PC-9 (cell line): Measurements from ENCODE around the gene VDAC2. TPM values are rescaled to one million over a fixed set of nuclear protein-coding genes. Genes with fewer than 3 reads are reported as not detected.
A peak's percentile ranks its signal among the peaks of the same experiment; 100 is the strongest.

Experiments used
- BruUV-seq: library from RNA; stranded (reverse); fragments of 400-500 nt; replicated peaks from 2 replicates; lab custom pipeline; 2021; lab: Mats Ljungman, UMichigan
- CTCF ChIA-PET: fragments of 300-600 bp; sonication (Branson Sonifier 250); formaldehyde crosslinking; loops from one replicate; lab custom pipeline; 2022; ENCODE audit warnings: antibody characterized with exemption; lab: Charles Lee
- POLR2A ChIA-PET: fragments of 300-600 bp; sonication (Branson Sonifier 250); formaldehyde crosslinking; loops from one replicate; lab custom pipeline; 2022; ENCODE audit warnings: antibody characterized with exemption; ENCODE audit not compliant: unreplicated experiment; lab: Charles Lee
- DNase-seq, 2 experiments: peaks; one replicate each; pipeline versions ENCODE4 v3.0.0 to v3.0.0-alpha.2; 2015 to 2022; ENCODE audit warnings: mixed read lengths in 1 of 2
- H2AFZ ChIP-seq: fragments of 200-600 bp; sonication (generic); 2 replicates; pipeline ENCODE4 v1.8.1; 2017; ENCODE audit warnings: antibody characterized with exemption
- H3F3A ChIP-seq: fragments of 200-600 bp; sonication (generic); 2 replicates; pipeline ENCODE4 v1.8.1; 2017; ENCODE audit warnings: antibody characterized with exemption, mild to moderate bottlenecking, low read depth; ENCODE audit not compliant: insufficient read depth
- H3K27ac ChIP-seq: fragments of 200-600 bp; sonication (generic); 2 replicates; pipeline ENCODE4 v1.6.1; 2016; ENCODE audit warnings: mixed run types
- H3K27me3 ChIP-seq: fragments of 200-600 bp; sonication (generic); 2 replicates; pipeline ENCODE4 v1.6.1; 2016; ENCODE audit warnings: low read depth, mixed run types; ENCODE audit not compliant: insufficient read depth
- H3K36me3 ChIP-seq: fragments of 200-600 bp; sonication (generic); 2 replicates; pipeline ENCODE4 v1.6.1; 2016; ENCODE audit warnings: low read depth, mixed run types
- H3K4me1 ChIP-seq: fragments of 200-600 bp; sonication (generic); replicated peaks from 2 replicates; pipeline ENCODE4 v1.6.1; 2016; ENCODE audit warnings: mixed run types; ENCODE audit not compliant: insufficient read depth
- H3K4me2 ChIP-seq: fragments of 200-600 bp; sonication (generic); 2 replicates; pipeline ENCODE4 v1.6.1; 2017; ENCODE audit warnings: mixed run types
- H3K4me3 ChIP-seq: fragments of 200-600 bp; sonication (generic); 2 replicates; pipeline ENCODE4 v1.6.1; 2016; ENCODE audit warnings: mixed run types
- H3K79me2 ChIP-seq: fragments of 200-600 bp; sonication (generic); 2 replicates; pipeline ENCODE4 v1.6.1; 2017; ENCODE audit warnings: low read depth, mixed run types
- H3K9me2 ChIP-seq: fragments of 200-600 bp; sonication (generic); 2 replicates; pipeline ENCODE4 v1.8.1; 2017; ENCODE audit warnings: mild to moderate bottlenecking; ENCODE audit not compliant: insufficient read depth
- H3K9me3 ChIP-seq: fragments of 200-600 bp; sonication (generic); 2 replicates; pipeline ENCODE4 v1.8.1; 2016; ENCODE audit warnings: low read depth; ENCODE audit not compliant: insufficient read depth
- H4K20me1 ChIP-seq: fragments of 200-600 bp; sonication (generic); 2 replicates; pipeline ENCODE4 v1.8.1; 2017; ENCODE audit not compliant: insufficient read depth
- CTCF ChIP-seq: fragments of 200-600 bp; sonication (generic); conservative IDR thresholded peaks from 2 replicates; pipeline ENCODE4 v1.6.1; 2017; ENCODE audit warnings: mixed run types, antibody characterized with exemption, mild to moderate bottlenecking, moderate library complexity
- EZH2 ChIP-seq: fragments of 200-600 bp; sonication (generic); IDR thresholded peaks from 2 replicates; pipeline ENCODE4 v1.8.0; 2017; ENCODE audit warnings: antibody characterized with exemption, low read depth
- intact Hi-C: fragments of 100-400 bp; cut with micrococcal nuclease; formaldehyde crosslinking; loops from one replicate; pipeline ENCODE4 v1.10.0; 2022; ENCODE audit not compliant: unreplicated experiment
- total RNA-seq: library from RNA; stranded (reverse); gene quantifications from 2 replicates; pipeline ENCODE4 v1.2.3, GENCODE V29; 2021

Gene VDAC2
- total RNA-seq, 1 experiment from 2014 or later: 243 TPM

GRCh38 chr10:75223507-75223906 lies 12.9 kb downstream of the VDAC2 start:
- no peak for TF ChIP-seq CTCF
- TF ChIP-seq EZH2: no peak
- H3K36me3 ChIP-seq: peaks cover 54% of the 10 kb centered on the region
- no TSS peak for BruUV-seq
- peaks cover 88% of the 10 kb centered on the region for H3F3A ChIP-seq
- 0 out of 2 replicates have a peak overlapping the region, but pooled peaks have one; percentile 16 for H3K4me3 ChIP-seq
- no peak overlapping the region for H2AFZ ChIP-seq
- intact Hi-C loops: no loop called here
- peaks cover 88% of the 10 kb centered on the region for H3K79me2 ChIP-seq
- no peaks in the 10 kb centered on the region for H3K27me3 ChIP-seq
- POLR2A ChIA-PET: interaction anchor here (0.6 to 0.7 kb wide), 3 partner anchors 12 to 97 kb away, joined by 3 read pairs; no protein-coding TSS in a partner anchor
- peak overlapping the region; percentile 70 for H3K4me2 ChIP-seq
- no peak for DNase-seq
- peaks cover 54% of the 10 kb centered on the region for H3K4me1 ChIP-seq
- H3K9me3 ChIP-seq: no peaks in the 10 kb centered on the region
- CTCF ChIA-PET: interaction anchor here (0.6 kb wide), 1 partner anchor 8 kb away, joined by 3 read pairs; no protein-coding TSS in a partner anchor
- peaks cover 31% of the 10 kb centered on the region for H4K20me1 ChIP-seq
- no peaks in the 10 kb centered on the region for H3K9me2 ChIP-seq
- peak overlapping the region; percentile 82 for H3K27ac ChIP-seq

GRCh38 chr10:75226095-75226494 lies 15.5 kb downstream of the VDAC2 start:
- H3K36me3 ChIP-seq: peaks cover 66% of the 10 kb centered on the region
- CTCF ChIA-PET: interaction anchor here (1.6 kb wide), 1 partner anchor 10 kb away, joined by 7 read pairs; the partner anchor contains the start of gene COMTD1
- POLR2A ChIA-PET: interaction anchor here (0.5 to 1.0 kb wide), 3 partner anchors 8 to 22 kb away, joined by 5 to 16 read pairs (median 6); no protein-coding TSS in a partner anchor

GRCh38 chr10:75226656-75227055 lies 16.1 kb downstream of the VDAC2 start:
- peaks cover 47% of the 10 kb centered on the region for H4K20me1 ChIP-seq
- no peaks in the 10 kb centered on the region for H3K9me2 ChIP-seq
- intact Hi-C loops: no loop called here
- H3K27ac ChIP-seq: peak overlapping the region; percentile 82
- peaks cover 55% of the 10 kb centered on the region for H3K4me1 ChIP-seq
- no peaks in the 10 kb centered on the region for H3K27me3 ChIP-seq
- peaks cover 67% of the 10 kb centered on the region for H3K36me3 ChIP-seq
- TF ChIP-seq EZH2 (no peak), CTCF (no peak)
- BruUV-seq: no TSS peak
- H3F3A ChIP-seq: peaks cover 94% of the 10 kb centered on the region
- POLR2A ChIA-PET: no interaction called here
- DNase-seq: no peak
- H3K4me3 ChIP-seq: no peak overlapping the region
- peak overlapping the region; percentile 70; the same call in 1 of the 2 replicates for H3K4me2 ChIP-seq
- H2AFZ ChIP-seq: no peak overlapping the region
- no peaks in the 10 kb centered on the region for H3K9me3 ChIP-seq
- CTCF ChIA-PET: no interaction called here
- H3K79me2 ChIP-seq: peaks cover 89% of the 10 kb centered on the region

More at GRCh38 chr10:75226095-75226494, 15.5 kb downstream of the VDAC2 start:
- BruUV-seq: no TSS peak
- Histone ChIP-seq H3K4me2 (peak overlapping the region; percentile 70), H4K20me1 (peaks cover 41% of the 10 kb centered on the region), H3K4me3 (peak overlapping the region; percentile 27; the same call in 1 of the 2 replicates), H3K9me2 (no peaks in the 10 kb centered on the region), H3F3A (peaks cover 93% of the 10 kb centered on the region), H3K79me2 (peaks cover 89% of the 10 kb centered on the region), H3K9me3 (no peaks in the 10 kb centered on the region), H3K4me1 (peaks cover 54% of the 10 kb centered on the region), H3K27ac (peak overlapping the region; percentile 82), H2AFZ (no peak overlapping the region), H3K27me3 (no peaks in the 10 kb centered on the region)
- TF ChIP-seq CTCF: no peak
- no peak for DNase-seq
- intact Hi-C loops: no loop called here
